Thyroid gland (tissue), 4 donors: ENCODE results near the gene RBMS2. TPM values are rescaled to one million over a fixed set of nuclear protein-coding genes. Genes with fewer than 3 reads are reported as not detected.

Source experiments
- DNase-seq, 2 donors: peaks; one replicate each; pipeline ENCODE4 v3.0.0-alpha.2; 2019
- H3K27ac ChIP-seq, 3 donors: fragments of 200-600 bp; sonication (generic); 1 replicate in 2 of 3; 2 replicates in 1 of 3; pipeline ENCODE4 v1.5.1; 2016 to 2019; ENCODE audit warnings: mild to moderate bottlenecking in 1 of 3, moderate library complexity in 1 of 3
- H3K27me3 ChIP-seq: fragments of 200-600 bp; sonication (generic); one replicate; pipeline ENCODE4 v1.5.1; 2019
- H3K36me3 ChIP-seq, 2 donors: fragments of 200-600 bp; sonication (generic); one replicate each; pipeline ENCODE4 v1.5.1; 2016 to 2019
- H3K4me1 ChIP-seq, 2 donors: fragments of 200-600 bp; sonication (generic); one replicate each; pipeline ENCODE4 v1.5.1; 2017 to 2019
- H3K4me3 ChIP-seq, 3 donors: fragments of 200-600 bp; sonication (generic); replicated peaks in 1 of 3; 1 replicate in 2 of 3; 2 replicates in 1 of 3; pipeline ENCODE4 v1.5.1; 2016; ENCODE audit warnings: mild to moderate bottlenecking in 1 of 3
- H3K9me3 ChIP-seq: fragments of 200-600 bp; sonication (generic); one replicate; pipeline ENCODE4 v1.5.1; 2017
- CTCF ChIP-seq, 6 experiments: fragments of 200-600 bp in 3 of 6; fragments of 450-650 bp in 3 of 6; sonication (generic) in 3 of 6; IDR thresholded peaks; one replicate each; pipeline ENCODE4 v1.5.1; 2016 to 2019; ENCODE audit warnings: antibody characterized with exemption in 6 of 6, mild to moderate bottlenecking in 2 of 6, inconsistent platforms in 1 of 6, moderate library complexity in 1 of 6
- POLR2A ChIP-seq, 2 donors: fragments of 450-650 bp; IDR thresholded peaks; one replicate each; pipeline ENCODE4 v1.6.1; 2017; ENCODE audit warnings: antibody characterized with exemption in 2 of 2, mild to moderate bottlenecking in 2 of 2, moderate library complexity in 1 of 2
- WGBS, 2 donors: methylation state at CpG; one replicate each; pipeline ENCODE4 v1.1.5; 2017; 5-methylcytosine and 5-hydroxymethylcytosine counted together
- intact Hi-C: fragments of 100-400 bp; cut with DNase I; formaldehyde crosslinking; loops from one replicate; pipeline ENCODE4 v1.15.1; 2023
- total RNA-seq, 4 donors: library from RNA; depleted of rRNA; stranded (reverse); fragments of >200 nt; gene quantifications; one replicate each; pipeline ENCODE4 v1.2.3, GENCODE V29; 2016

RBMS2 gene
- total RNA-seq, 4 donors from 2014 or later, result 39.8 to 58.3 (median 50.2) TPM

GRCh38 chr12:56477521-56478225 is 43.9 kb upstream of the RBMS2 start:
- H3K27me3 ChIP-seq, result no peaks in the 10 kb centered on the region
- no peak for TF ChIP-seq CTCF (IDR thresholded peaks at IDR 0.05)
- TF ChIP-seq POLR2A (IDR thresholded peaks at IDR 0.05), result no peak
- intact Hi-C loops, result no loop called here
- DNase-seq, result no peak
- 78 to 83% methylated on average over 6 of the region's 6 CpGs for WGBS, 2 donors
- no peak overlapping the region for H3K4me3 ChIP-seq
- H3K9me3 ChIP-seq, result no peaks in the 10 kb centered on the region
- H3K27ac ChIP-seq, result no peak overlapping the region
- H3K4me1 ChIP-seq, result no peaks in the 10 kb centered on the region
- no peaks in the 10 kb centered on the region for H3K36me3 ChIP-seq

- H3K9me3 ChIP-seq, result no peaks in the 10 kb centered on the region
- no peak for DNase-seq
- intact Hi-C loops, result no loop called here
- no peaks in the 10 kb centered on the region for H3K4me1 ChIP-seq
- H3K27ac ChIP-seq, result no peak overlapping the region
- no peak overlapping the region for H3K4me3 ChIP-seq
- TF ChIP-seq CTCF (IDR thresholded peaks at IDR 0.05) (no peak), POLR2A (IDR thresholded peaks at IDR 0.05) (no peak)
- H3K27me3 ChIP-seq, result no peaks in the 10 kb centered on the region
- H3K36me3 ChIP-seq, result no peaks in the 10 kb centered on the region
- WGBS, 2 donors, result 94 to 96% methylated on average over 7 of the region's 7 CpGs
Observed at GRCh38 chr12:56479625-56480024, 42.0 kb upstream of the RBMS2 start.

- Histone ChIP-seq H3K4me3 (no peak overlapping the region), H3K36me3 (no peaks in the 10 kb centered on the region), H3K27ac (no peak overlapping the region), H3K4me1 (peaks cover 4 to 6% of the 10 kb centered on the region in 2 donors), H3K27me3 (no peaks in the 10 kb centered on the region), H3K9me3 (no peaks in the 10 kb centered on the region)
- intact Hi-C loops, result no loop called here
- TF ChIP-seq POLR2A (IDR thresholded peaks at IDR 0.05) (no peak), CTCF (IDR thresholded peaks at IDR 0.05) (no peak)
- 87 to 89% methylated on average over 1 of the region's 1 CpG for WGBS, 2 donors
- DNase-seq, result no peak
Observed at GRCh38 chr12:56484566-56484965, 37.1 kb upstream of the RBMS2 start.

- Histone ChIP-seq H3K27ac (no peak overlapping the region), H3K36me3 (no peaks in the 10 kb centered on the region), H3K9me3 (no peaks in the 10 kb centered on the region), H3K4me3 (no peak overlapping the region), H3K4me1 (peaks cover 4 to 6% of the 10 kb centered on the region in 2 donors), H3K27me3 (no peaks in the 10 kb centered on the region)
- 82 to 87% methylated on average over 12 of the region's 12 CpGs for WGBS, 2 donors
- no peak for DNase-seq
- no peak for TF ChIP-seq POLR2A (IDR thresholded peaks at IDR 0.05)
- no peak for TF ChIP-seq CTCF (IDR thresholded peaks at IDR 0.05)
- intact Hi-C loops, result no loop called here
Observed at GRCh38 chr12:56486694-56487093, 34.9 kb upstream of the RBMS2 start.

- Histone ChIP-seq H3K27me3 (no peaks in the 10 kb centered on the region), H3K4me1 (peaks cover 4 to 6% of the 10 kb centered on the region in 2 donors), H3K36me3 (no peaks in the 10 kb centered on the region), H3K4me3 (peak overlapping the region; percentile 6 to 57 (median 41)), H3K9me3 (no peaks in the 10 kb centered on the region), H3K27ac (peak overlapping the region in 2 of 3 donors; percentile 18 to 39)
- peak; percentile 71 to 78 for DNase-seq
- intact Hi-C loops, result no loop called here
- TF ChIP-seq POLR2A (IDR thresholded peaks at IDR 0.05) (no peak), CTCF (IDR thresholded peaks at IDR 0.05) (no peak)
- 5 to 9% methylated on average over 6 to 26 of the region's 44 CpGs for WGBS, 2 donors
Observed at GRCh38 chr12:56487448-56488040, 34.1 kb upstream of the RBMS2 start.
